GM12878 (cell line): Measurements from ENCODE around the gene SLC25A46. TPM values are rescaled to one million over a fixed set of nuclear protein-coding genes. Genes with fewer than 3 reads are reported as not detected.
A peak's percentile ranks its signal among the peaks of the same experiment; 100 is the strongest.

Experiments used
- BHLHE40 ChIP-seq, 2 experiments: fragments of 450-650 bp in 1 of 2; IDR thresholded peaks; 2 replicates each; pipeline ENCODE4 v1.6.1; 2011 to 2017; ENCODE audit warnings: low read depth in 2 of 2, borderline replicate concordance in 1 of 2, improper control_type of control experiment in 1 of 2, low read length in 1 of 2, mild to moderate bottlenecking in 1 of 2
- ESRRA ChIP-seq: IDR thresholded peaks from 2 replicates; pipeline ENCODE4 v1.6.1; 2012; ENCODE audit warnings: mild to moderate bottlenecking, low read length, improper control_type of control experiment
- HDAC6 ChIP-seq: fragments of 200-600 bp; sonication (generic); IDR thresholded peaks from one replicate; pipeline ENCODE4 v1.8.0; 2017; ENCODE audit warnings: antibody characterized with exemption; ENCODE audit not compliant: unreplicated experiment
- JUND ChIP-seq: IDR thresholded peaks from 2 replicates; pipeline ENCODE4 v1.6.1; 2012; ENCODE audit warnings: low read depth, mild to moderate bottlenecking, low read length, improper control_type of control experiment, moderate library complexity
- RAD21 ChIP-seq: IDR thresholded peaks from 2 replicates; pipeline ENCODE4 v1.6.1; 2011; ENCODE audit warnings: mild to moderate bottlenecking, low read depth, low read length, moderate library complexity; ENCODE audit not compliant: insufficient read depth
- SIN3A ChIP-seq: IDR thresholded peaks from 2 replicates; pipeline ENCODE4 v1.6.1; 2012; ENCODE audit warnings: low read depth, low read length, improper control_type of control experiment
- SP1 ChIP-seq: IDR thresholded peaks from one replicate; pipeline ENCODE4 v1.6.1; 2011; ENCODE audit warnings: low read depth, low read length
- SUZ12 ChIP-seq: fragments of 200-600 bp; sonication (generic); IDR thresholded peaks from one replicate; pipeline ENCODE4 v1.6.1; 2018; ENCODE audit warnings: antibody characterized with exemption, mild to moderate bottlenecking; ENCODE audit not compliant: unreplicated experiment
- TAF1 ChIP-seq: IDR thresholded peaks from 2 replicates; pipeline ENCODE4 v1.6.1; 2011; ENCODE audit warnings: mild to moderate bottlenecking, low read depth, low read length, borderline replicate concordance
- TCF3 ChIP-seq: IDR thresholded peaks from 2 replicates; pipeline ENCODE4 v1.6.1; 2012; ENCODE audit warnings: low read depth, mild to moderate bottlenecking, low read length, borderline replicate concordance; ENCODE audit not compliant: insufficient read depth
- TCF7 ChIP-seq: IDR thresholded peaks from 2 replicates; pipeline ENCODE4 v1.6.1; 2014; ENCODE audit warnings: antibody characterized with exemption, borderline replicate concordance
- ZNF24 ChIP-seq: fragments of 450-650 bp; IDR thresholded peaks from 2 replicates; pipeline ENCODE4 v1.6.1; 2017; ENCODE audit warnings: antibody characterized with exemption, mild to moderate bottlenecking
- ZNF274 ChIP-seq: IDR thresholded peaks from one replicate; pipeline ENCODE4 v1.8.0; 2011; ENCODE audit not compliant: insufficient read length, insufficient read depth
- polyA plus RNA-seq, 11 experiments: library from polyadenylated mRNA; depleted of rRNA in 4 of 11; unstranded in 6 of 11; stranded (reverse) in 5 of 11; fragments of >200 nt; fragmentation: Nextera tagmentation in 4 of 11; fragmentation: Illumina TruSeq in 1 of 11; extraction: Ambion mirVana in 4 of 11; extraction: Trizol in 1 of 11; gene quantifications; 1 replicate in 1 of 11; 2 replicates in 10 of 11; pipeline versions ENCODE4 v1.2.1 to v1.2.3, GENCODE V29; 2011 to 2016; ENCODE audit warnings: inconsistent platforms in 2 of 11, missing spikeins in 2 of 11, low read depth in 1 of 11
- total RNA-seq, 4 experiments: library from RNA; depleted of rRNA in 3 of 4; stranded (reverse); fragments of >200 nt in 3 of 4; fragmentation: Illumina TruSeq in 1 of 4; extraction: Trizol in 1 of 4; gene quantifications; 2 replicates each; pipeline versions ENCODE4 v1.2.1 to v1.2.3, GENCODE V29; 2013 to 2021
- TF ChIP-seq, protein P1 (sequence below): IDR thresholded peaks from 2 replicates; pipeline ENCODE4 v1.6.1; 2011; ENCODE audit warnings: low read depth, low read length, improper control_type of control experiment, borderline replicate concordance
- TF ChIP-seq, protein P2 (sequence below): IDR thresholded peaks from 2 replicates; pipeline ENCODE4 v1.6.1; 2011; ENCODE audit warnings: borderline replicate concordance, low read depth, mild to moderate bottlenecking, moderate library complexity, mixed read lengths, low read length; ENCODE audit not compliant: insufficient read depth; ENCODE audit errors: extremely low read length
- TF ChIP-seq, protein P3 (sequence below): fragments of 150-350 bp; IDR thresholded peaks from 2 replicates; pipeline ENCODE4 v1.6.1; 2014; ENCODE audit warnings: mild to moderate bottlenecking, low read depth, low read length
- TF ChIP-seq, protein P4 (sequence below): fragments of 450-650 bp; IDR thresholded peaks from 2 replicates; pipeline ENCODE4 v1.6.1; 2014; ENCODE audit warnings: mild to moderate bottlenecking
- TF ChIP-seq, protein P5 (sequence below): IDR thresholded peaks from 2 replicates; pipeline ENCODE4 v1.6.1; 2012; ENCODE audit warnings: low read depth, low read length, improper control_type of control experiment
- TF ChIP-seq, protein P6 (sequence below): fragments of 450-650 bp; IDR thresholded peaks from 2 replicates; pipeline ENCODE4 v1.6.1; 2016; ENCODE audit warnings: mild to moderate bottlenecking
- TF ChIP-seq, protein P7 (sequence below): fragments of 450-650 bp; IDR thresholded peaks from 2 replicates; pipeline ENCODE4 v1.6.1; 2016; ENCODE audit warnings: mild to moderate bottlenecking

Gene SLC25A46
- total and polyA plus RNA-seq, 10 of the 15 experiments (the other 5 are each of a cell fraction or from before 2014, with no cell fraction given): 18.0 to 89.6 (median 68.2) TPM

DNA sequence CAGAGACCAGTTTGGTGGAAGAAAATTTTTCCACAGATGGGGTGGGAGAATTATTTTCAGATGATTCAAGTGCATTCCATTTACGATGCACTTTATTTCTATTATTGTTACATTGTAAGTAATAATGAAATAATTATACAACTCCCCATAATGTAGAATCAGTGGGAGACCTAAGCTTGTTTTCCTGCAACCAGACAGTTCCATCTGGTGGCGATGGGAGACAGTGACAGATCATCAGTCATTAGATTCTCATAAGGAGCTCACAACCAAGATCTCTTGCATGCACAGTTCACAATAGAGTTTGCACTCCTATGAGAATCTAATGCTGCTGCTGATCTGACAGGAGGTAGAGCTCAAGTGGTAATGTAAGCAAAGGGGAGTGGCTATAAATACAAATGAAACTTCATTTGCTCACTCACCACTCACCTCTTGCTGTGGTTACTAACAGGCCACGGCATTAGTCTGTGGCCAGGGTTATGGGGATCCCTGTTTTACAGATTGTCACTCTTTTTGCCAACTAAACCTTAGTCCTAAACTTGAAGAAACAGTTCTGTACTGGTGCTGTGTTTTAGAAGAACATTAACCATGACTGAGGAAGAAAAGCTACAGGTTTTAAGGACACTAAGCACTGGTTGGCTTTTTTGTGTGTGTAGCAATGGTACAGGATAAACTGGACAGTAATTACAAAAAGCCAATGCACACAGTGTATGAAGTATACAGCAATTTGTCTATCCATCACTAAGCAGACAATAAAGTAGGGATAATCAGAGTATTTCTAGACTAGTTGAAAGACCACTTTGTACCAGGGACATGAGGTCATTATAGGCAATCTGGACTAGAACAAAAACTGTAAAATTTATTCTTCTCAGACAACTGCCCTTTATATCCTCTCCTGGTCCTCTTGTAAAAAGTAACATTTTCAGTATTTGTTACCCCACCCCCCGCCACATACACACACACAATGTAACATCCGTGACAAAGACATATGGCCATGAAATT, 22.3 kb upstream of the SLC25A46 start (continued):
- TF ChIP-seq, protein P1, sequence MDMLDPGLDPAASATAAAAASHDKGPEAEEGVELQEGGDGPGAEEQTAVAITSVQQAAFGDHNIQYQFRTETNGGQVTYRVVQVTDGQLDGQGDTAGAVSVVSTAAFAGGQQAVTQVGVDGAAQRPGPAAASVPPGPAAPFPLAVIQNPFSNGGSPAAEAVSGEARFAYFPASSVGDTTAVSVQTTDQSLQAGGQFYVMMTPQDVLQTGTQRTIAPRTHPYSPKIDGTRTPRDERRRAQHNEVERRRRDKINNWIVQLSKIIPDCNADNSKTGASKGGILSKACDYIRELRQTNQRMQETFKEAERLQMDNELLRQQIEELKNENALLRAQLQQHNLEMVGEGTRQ: no peak
- TF ChIP-seq, protein P2, sequence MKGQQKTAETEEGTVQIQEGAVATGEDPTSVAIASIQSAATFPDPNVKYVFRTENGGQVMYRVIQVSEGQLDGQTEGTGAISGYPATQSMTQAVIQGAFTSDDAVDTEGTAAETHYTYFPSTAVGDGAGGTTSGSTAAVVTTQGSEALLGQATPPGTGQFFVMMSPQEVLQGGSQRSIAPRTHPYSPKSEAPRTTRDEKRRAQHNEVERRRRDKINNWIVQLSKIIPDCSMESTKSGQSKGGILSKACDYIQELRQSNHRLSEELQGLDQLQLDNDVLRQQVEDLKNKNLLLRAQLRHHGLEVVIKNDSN: no peak
- no peak for TF ChIP-seq ZNF274
- TF ChIP-seq, protein P3, sequence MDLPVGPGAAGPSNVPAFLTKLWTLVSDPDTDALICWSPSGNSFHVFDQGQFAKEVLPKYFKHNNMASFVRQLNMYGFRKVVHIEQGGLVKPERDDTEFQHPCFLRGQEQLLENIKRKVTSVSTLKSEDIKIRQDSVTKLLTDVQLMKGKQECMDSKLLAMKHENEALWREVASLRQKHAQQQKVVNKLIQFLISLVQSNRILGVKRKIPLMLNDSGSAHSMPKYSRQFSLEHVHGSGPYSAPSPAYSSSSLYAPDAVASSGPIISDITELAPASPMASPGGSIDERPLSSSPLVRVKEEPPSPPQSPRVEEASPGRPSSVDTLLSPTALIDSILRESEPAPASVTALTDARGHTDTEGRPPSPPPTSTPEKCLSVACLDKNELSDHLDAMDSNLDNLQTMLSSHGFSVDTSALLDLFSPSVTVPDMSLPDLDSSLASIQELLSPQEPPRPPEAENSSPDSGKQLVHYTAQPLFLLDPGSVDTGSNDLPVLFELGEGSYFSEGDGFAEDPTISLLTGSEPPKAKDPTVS: no peak
- no peak for TF ChIP-seq BHLHE40 (IDR thresholded peaks at IDR 0.05; ENCODE audit: borderline replicate concordance in 1 of 2, low read depth in 2 of 2, low read length in 1 of 2)
- TF ChIP-seq TCF7: no peak
- no peak for TF ChIP-seq TCF3
- no peak for TF ChIP-seq SP1
- TF ChIP-seq SIN3A: no peak
- TF ChIP-seq SUZ12: no peak
- TF ChIP-seq, protein P4, sequence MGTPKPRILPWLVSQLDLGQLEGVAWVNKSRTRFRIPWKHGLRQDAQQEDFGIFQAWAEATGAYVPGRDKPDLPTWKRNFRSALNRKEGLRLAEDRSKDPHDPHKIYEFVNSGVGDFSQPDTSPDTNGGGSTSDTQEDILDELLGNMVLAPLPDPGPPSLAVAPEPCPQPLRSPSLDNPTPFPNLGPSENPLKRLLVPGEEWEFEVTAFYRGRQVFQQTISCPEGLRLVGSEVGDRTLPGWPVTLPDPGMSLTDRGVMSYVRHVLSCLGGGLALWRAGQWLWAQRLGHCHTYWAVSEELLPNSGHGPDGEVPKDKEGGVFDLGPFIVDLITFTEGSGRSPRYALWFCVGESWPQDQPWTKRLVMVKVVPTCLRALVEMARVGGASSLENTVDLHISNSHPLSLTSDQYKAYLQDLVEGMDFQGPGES: no peak
- TF ChIP-seq ESRRA: no peak
- TF ChIP-seq RAD21: 0 out of 2 replicates have a peak, but pooled peaks have one; percentile 19
- no peak for TF ChIP-seq TAF1
- TF ChIP-seq, protein P5, sequence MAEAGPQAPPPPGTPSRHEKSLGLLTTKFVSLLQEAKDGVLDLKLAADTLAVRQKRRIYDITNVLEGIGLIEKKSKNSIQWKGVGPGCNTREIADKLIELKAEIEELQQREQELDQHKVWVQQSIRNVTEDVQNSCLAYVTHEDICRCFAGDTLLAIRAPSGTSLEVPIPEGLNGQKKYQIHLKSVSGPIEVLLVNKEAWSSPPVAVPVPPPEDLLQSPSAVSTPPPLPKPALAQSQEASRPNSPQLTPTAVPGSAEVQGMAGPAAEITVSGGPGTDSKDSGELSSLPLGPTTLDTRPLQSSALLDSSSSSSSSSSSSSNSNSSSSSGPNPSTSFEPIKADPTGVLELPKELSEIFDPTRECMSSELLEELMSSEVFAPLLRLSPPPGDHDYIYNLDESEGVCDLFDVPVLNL: no peak
- TF ChIP-seq, protein P6, sequence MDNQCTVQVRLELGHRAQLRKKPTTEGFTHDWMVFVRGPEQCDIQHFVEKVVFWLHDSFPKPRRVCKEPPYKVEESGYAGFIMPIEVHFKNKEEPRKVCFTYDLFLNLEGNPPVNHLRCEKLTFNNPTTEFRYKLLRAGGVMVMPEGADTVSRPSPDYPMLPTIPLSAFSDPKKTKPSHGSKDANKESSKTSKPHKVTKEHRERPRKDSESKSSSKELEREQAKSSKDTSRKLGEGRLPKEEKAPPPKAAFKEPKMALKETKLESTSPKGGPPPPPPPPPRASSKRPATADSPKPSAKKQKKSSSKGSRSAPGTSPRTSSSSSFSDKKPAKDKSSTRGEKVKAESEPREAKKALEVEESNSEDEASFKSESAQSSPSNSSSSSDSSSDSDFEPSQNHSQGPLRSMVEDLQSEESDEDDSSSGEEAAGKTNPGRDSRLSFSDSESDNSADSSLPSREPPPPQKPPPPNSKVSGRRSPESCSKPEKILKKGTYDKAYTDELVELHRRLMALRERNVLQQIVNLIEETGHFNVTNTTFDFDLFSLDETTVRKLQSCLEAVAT: no peak
- 0 out of 2 replicates have a peak, but pooled peaks have one; percentile 45 for TF ChIP-seq ZNF24
- TF ChIP-seq JUND: no peak
- TF ChIP-seq, protein P7, sequence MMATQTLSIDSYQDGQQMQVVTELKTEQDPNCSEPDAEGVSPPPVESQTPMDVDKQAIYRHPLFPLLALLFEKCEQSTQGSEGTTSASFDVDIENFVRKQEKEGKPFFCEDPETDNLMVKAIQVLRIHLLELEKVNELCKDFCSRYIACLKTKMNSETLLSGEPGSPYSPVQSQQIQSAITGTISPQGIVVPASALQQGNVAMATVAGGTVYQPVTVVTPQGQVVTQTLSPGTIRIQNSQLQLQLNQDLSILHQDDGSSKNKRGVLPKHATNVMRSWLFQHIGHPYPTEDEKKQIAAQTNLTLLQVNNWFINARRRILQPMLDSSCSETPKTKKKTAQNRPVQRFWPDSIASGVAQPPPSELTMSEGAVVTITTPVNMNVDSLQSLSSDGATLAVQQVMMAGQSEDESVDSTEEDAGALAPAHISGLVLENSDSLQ: peak; percentile 8; the same call in 1 of the 2 replicates
- TF ChIP-seq HDAC6: no peak
